AG09309 (cell line): ENCODE results near the gene GGT6.
"Not testable (repeated sequence)": the region's sequence is repeated elsewhere in the genome, so short reads cannot be mapped to it uniquely, and the experiment has no call there.

Experiments used
- DNase-seq: peaks from one replicate; pipeline ENCODE4 v3.0.0-alpha.2; 2010; ENCODE audit warnings: low read depth
- H3K4me3 ChIP-seq: 2 replicates; pipeline ENCODE4 v1.5.1; 2011; ENCODE audit warnings: mild to moderate bottlenecking, low read depth, low read length, moderate library complexity; ENCODE audit not compliant: control insufficient read depth
- TF ChIP-seq, protein P1 (sequence below): IDR thresholded peaks from 2 replicates; pipeline ENCODE4 v1.5.1; 2011; ENCODE audit warnings: mild to moderate bottlenecking, low read depth, low read length, inconsistent platforms; ENCODE audit not compliant: insufficient read depth, control insufficient read depth; ENCODE audit errors: missing control alignments

The GGT6 gene, protein sequence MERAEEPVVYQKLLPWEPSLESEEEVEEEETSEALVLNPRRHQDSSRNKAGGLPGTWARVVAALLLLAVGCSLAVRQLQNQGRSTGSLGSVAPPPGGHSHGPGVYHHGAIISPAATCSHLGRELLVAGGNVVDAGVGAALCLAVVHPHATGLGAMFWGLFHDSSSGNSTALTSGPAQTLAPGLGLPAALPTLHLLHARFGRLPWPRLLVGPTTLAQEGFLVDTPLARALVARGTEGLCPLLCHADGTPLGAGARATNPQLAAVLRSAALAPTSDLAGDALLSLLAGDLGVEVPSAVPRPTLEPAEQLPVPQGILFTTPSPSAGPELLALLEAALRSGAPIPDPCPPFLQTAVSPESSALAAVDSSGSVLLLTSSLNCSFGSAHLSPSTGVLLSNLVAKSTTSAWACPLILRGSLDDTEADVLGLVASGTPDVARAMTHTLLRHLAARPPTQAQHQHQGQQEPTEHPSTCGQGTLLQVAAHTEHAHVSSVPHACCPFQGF

GRCh38 chr17:4560421-4560820 is at the start of gene GGT6:
GGT6 (minus strand) TSS chr17:4560577; CDS start chr17:4560521, 56 bp downstream.
- DNase-seq = no peak
- H3K4me3 ChIP-seq = no peak within 1 kb of the TSS
- TF ChIP-seq, protein P1, sequence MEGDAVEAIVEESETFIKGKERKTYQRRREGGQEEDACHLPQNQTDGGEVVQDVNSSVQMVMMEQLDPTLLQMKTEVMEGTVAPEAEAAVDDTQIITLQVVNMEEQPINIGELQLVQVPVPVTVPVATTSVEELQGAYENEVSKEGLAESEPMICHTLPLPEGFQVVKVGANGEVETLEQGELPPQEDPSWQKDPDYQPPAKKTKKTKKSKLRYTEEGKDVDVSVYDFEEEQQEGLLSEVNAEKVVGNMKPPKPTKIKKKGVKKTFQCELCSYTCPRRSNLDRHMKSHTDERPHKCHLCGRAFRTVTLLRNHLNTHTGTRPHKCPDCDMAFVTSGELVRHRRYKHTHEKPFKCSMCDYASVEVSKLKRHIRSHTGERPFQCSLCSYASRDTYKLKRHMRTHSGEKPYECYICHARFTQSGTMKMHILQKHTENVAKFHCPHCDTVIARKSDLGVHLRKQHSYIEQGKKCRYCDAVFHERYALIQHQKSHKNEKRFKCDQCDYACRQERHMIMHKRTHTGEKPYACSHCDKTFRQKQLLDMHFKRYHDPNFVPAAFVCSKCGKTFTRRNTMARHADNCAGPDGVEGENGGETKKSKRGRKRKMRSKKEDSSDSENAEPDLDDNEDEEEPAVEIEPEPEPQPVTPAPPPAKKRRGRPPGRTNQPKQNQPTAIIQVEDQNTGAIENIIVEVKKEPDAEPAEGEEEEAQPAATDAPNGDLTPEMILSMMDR = no peak

DNA sequence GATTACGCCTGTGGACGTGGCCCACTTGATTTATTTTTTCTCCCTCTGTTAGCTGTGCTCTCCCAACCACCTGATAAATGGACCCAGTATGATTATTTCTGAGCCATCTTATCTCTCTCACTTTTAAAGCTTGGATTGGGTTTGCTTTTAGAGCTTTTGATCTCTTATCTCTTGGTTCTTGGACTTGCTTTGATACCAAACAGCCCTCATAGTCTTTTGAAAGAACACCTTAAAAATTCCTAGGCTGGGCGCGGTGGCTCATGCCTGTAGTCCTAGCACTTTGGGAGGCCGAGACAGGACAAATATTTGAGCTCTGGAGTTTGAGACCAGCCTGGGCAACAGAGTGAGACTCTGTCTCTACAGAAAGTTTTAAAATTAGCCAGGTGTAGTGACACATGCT is 49.8 kb upstream of the GGT6 start:
- no peak overlapping the region for H3K4me3 ChIP-seq
- DNase-seq = no peak
- TF ChIP-seq, protein P1 = no peak

- no peak for DNase-seq
- TF ChIP-seq, protein P1 = no peak
- H3K4me3 ChIP-seq = no peak overlapping the region
Observed at GRCh38 chr17:4609761-4610160, 49.4 kb upstream of the GGT6 start.

DNA sequence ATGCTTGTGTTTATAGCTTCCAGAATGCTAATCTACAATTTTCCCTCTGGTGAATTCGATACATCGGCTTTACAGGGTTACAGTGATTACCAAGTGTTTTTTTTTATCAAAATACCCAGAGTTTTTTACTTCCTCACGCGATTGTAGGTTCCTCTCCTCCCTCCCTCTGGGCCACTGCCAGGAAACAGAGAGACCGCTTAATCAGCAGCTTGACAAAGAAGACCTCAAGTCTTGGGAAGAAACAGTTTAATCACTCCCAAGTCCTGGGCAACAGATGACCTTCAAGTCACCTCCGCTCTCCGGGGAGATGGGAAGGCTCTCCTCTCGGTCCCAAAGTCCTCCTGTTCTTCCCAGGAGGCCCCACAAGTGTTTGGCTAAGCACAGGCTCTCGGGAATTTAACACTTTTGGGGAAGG is 47.4 kb upstream of the GGT6 start:
- TF ChIP-seq, protein P1 = no peak
- no peak overlapping the region for H3K4me3 ChIP-seq
- no peak for DNase-seq

- no peak overlapping the region for H3K4me3 ChIP-seq
- no peak for DNase-seq
- TF ChIP-seq, protein P1 = no peak
Observed at GRCh38 chr17:4607261-4607741, 46.9 kb upstream of the GGT6 start.

- TF ChIP-seq, protein P1 = no peak
- H3K4me3 ChIP-seq = no peak overlapping the region
- DNase-seq = no peak
Observed at GRCh38 chr17:4605826-4606225, 45.4 kb upstream of the GGT6 start.

- DNase-seq, H3K4me3 ChIP-seq: not testable (repeated sequence)
Observed at GRCh38 chr17:4604736-4605135, 44.4 kb upstream of the GGT6 start.
